ENCODE data around the gene ARFGAP2.

Gene ARFGAP2

GRCh38 chr11:47130543-47130942 lies 46.1 kb downstream of the ARFGAP2 start:
- Histone ChIP-seq H3K79me2 (ENCODE audit: insufficient read depth, low read depth) (no peaks in the 10 kb centered on the region), H3K27me3 (ENCODE audit: insufficient read depth, low read depth) (no peaks in the 10 kb centered on the region), H3K4me2 (no peak overlapping the region), H2AFZ (ENCODE audit: low read depth) (no peak overlapping the region), H4K20me1 (ENCODE audit: insufficient read depth) (no peaks in the 10 kb centered on the region), H3K36me3 (ENCODE audit: insufficient read depth) (no peaks in the 10 kb centered on the region), H3K9ac (no peak overlapping the region), H3K4me1 (ENCODE audit: low read depth, poor library complexity, severe bottlenecking) (no peaks in the 10 kb centered on the region), H3K27ac (no peak overlapping the region), H3K4me3 (IDR thresholded peaks at IDR 0.05; ENCODE audit: insufficient read depth, low read depth, low read length) (no peak overlapping the region)
- no peak for TF ChIP-seq CTCF (conservative IDR thresholded peaks at IDR 0.05; ENCODE audit: low read depth, low read length)

GRCh38 chr11:47127213-47127612 lies 49.5 kb downstream of the ARFGAP2 start:
- H3K4me1 ChIP-seq (ENCODE audit: low read depth, poor library complexity, severe bottlenecking), result no peaks in the 10 kb centered on the region
- no peaks in the 10 kb centered on the region for H3K79me2 ChIP-seq (ENCODE audit: insufficient read depth, low read depth)
- H3K4me2 ChIP-seq, result no peak overlapping the region
- H3K36me3 ChIP-seq (ENCODE audit: insufficient read depth), result no peaks in the 10 kb centered on the region
- no peaks in the 10 kb centered on the region for H3K27me3 ChIP-seq (ENCODE audit: insufficient read depth, low read depth)
- no peak overlapping the region for H3K4me3 ChIP-seq (IDR thresholded peaks at IDR 0.05; ENCODE audit: insufficient read depth, low read depth, low read length)
- no peak overlapping the region for H2AFZ ChIP-seq (ENCODE audit: low read depth)
- no peak overlapping the region for H3K9ac ChIP-seq
- H4K20me1 ChIP-seq (ENCODE audit: insufficient read depth), result no peaks in the 10 kb centered on the region
- H3K27ac ChIP-seq, result no peak overlapping the region
- no peak for TF ChIP-seq CTCF (conservative IDR thresholded peaks at IDR 0.05; ENCODE audit: low read depth, low read length)

- Histone ChIP-seq H3K4me2 (no peak overlapping the region), H2AFZ (ENCODE audit: low read depth) (no peak overlapping the region), H3K27ac (no peak overlapping the region), H3K9ac (no peak overlapping the region), H3K4me1 (ENCODE audit: low read depth, poor library complexity, severe bottlenecking) (no peaks in the 10 kb centered on the region), H3K79me2 (ENCODE audit: insufficient read depth, low read depth) (no peaks in the 10 kb centered on the region), H4K20me1 (ENCODE audit: insufficient read depth) (no peaks in the 10 kb centered on the region), H3K4me3 (IDR thresholded peaks at IDR 0.05; ENCODE audit: insufficient read depth, low read depth, low read length) (no peak overlapping the region), H3K27me3 (ENCODE audit: insufficient read depth, low read depth) (no peaks in the 10 kb centered on the region), H3K36me3 (ENCODE audit: insufficient read depth) (no peaks in the 10 kb centered on the region)
- TF ChIP-seq CTCF (conservative IDR thresholded peaks at IDR 0.05; ENCODE audit: low read depth, low read length), result no peak
Measured at GRCh38 chr11:47125083-47125482, 51.6 kb downstream of the ARFGAP2 start.

- no peak overlapping the region for H2AFZ ChIP-seq (ENCODE audit: low read depth)
- no peaks in the 10 kb centered on the region for H3K36me3 ChIP-seq (ENCODE audit: insufficient read depth)
- no peak overlapping the region for H3K9ac ChIP-seq
- no peaks in the 10 kb centered on the region for H4K20me1 ChIP-seq (ENCODE audit: insufficient read depth)
- no peak for TF ChIP-seq CTCF (conservative IDR thresholded peaks at IDR 0.05; ENCODE audit: low read depth, low read length)
- no peak overlapping the region for H3K4me2 ChIP-seq
- H3K27me3 ChIP-seq (ENCODE audit: insufficient read depth, low read depth), result no peaks in the 10 kb centered on the region
- H3K79me2 ChIP-seq (ENCODE audit: insufficient read depth, low read depth), result no peaks in the 10 kb centered on the region
- H3K27ac ChIP-seq, result no peak overlapping the region
- H3K4me1 ChIP-seq (ENCODE audit: low read depth, poor library complexity, severe bottlenecking), result no peaks in the 10 kb centered on the region
- H3K4me3 ChIP-seq (IDR thresholded peaks at IDR 0.05; ENCODE audit: insufficient read depth, low read depth, low read length), result no peak overlapping the region
Measured at GRCh38 chr11:47124675-47125074, 52.0 kb downstream of the ARFGAP2 start.

- Histone ChIP-seq H4K20me1 (ENCODE audit: insufficient read depth) (no peaks in the 10 kb centered on the region), H3K36me3 (ENCODE audit: insufficient read depth) (no peaks in the 10 kb centered on the region), H3K4me2 (no peak overlapping the region), H2AFZ (ENCODE audit: low read depth) (no peak overlapping the region), H3K79me2 (ENCODE audit: insufficient read depth, low read depth) (no peaks in the 10 kb centered on the region), H3K27me3 (ENCODE audit: insufficient read depth, low read depth) (no peaks in the 10 kb centered on the region), H3K4me1 (ENCODE audit: low read depth, poor library complexity, severe bottlenecking) (no peaks in the 10 kb centered on the region), H3K27ac (no peak overlapping the region), H3K9ac (no peak overlapping the region), H3K4me3 (IDR thresholded peaks at IDR 0.05; ENCODE audit: insufficient read depth, low read depth, low read length) (no peak overlapping the region)
- no peak for TF ChIP-seq CTCF (conservative IDR thresholded peaks at IDR 0.05; ENCODE audit: low read depth, low read length)
Measured at GRCh38 chr11:47123094-47123493, 53.6 kb downstream of the ARFGAP2 start.

All from KMS-11 (cell line).